Panc1 (cell line): ENCODE measurements around the gene HEATR5A. TPM values are rescaled to one million over a fixed set of nuclear protein-coding genes. Genes with fewer than 3 reads are reported as not detected.

Experiments
- ATAC-seq: fragments of 200-7000 bp; cut with Tn5 transposase; 2 replicates; pipeline ENCODE4 v1.9.1; 2020; ENCODE audit warnings: mild to moderate bottlenecking, moderate library complexity
- BruUV-seq: library from RNA; stranded (reverse); fragments of 400-500 nt; replicated peaks from 2 replicates; lab custom pipeline; 2021; lab: Mats Ljungman, UMichigan
- CTCF ChIA-PET: fragments of 300-600 bp; sonication (Branson Sonifier 250); formaldehyde crosslinking; loops from one replicate; lab custom pipeline; 2022; ENCODE audit warnings: antibody characterized with exemption; lab: Charles Lee
- POLR2A ChIA-PET: fragments of 300-600 bp; sonication (Branson Sonifier 250); formaldehyde crosslinking; loops from one replicate; lab custom pipeline; 2022; ENCODE audit warnings: antibody characterized with exemption; lab: Charles Lee
- DNase-seq: peaks from one replicate; pipeline ENCODE4 v3.0.0-alpha.2; 2010; ENCODE audit warnings: low read depth, low spot score
- H3K27ac ChIP-seq: 2 replicates; pipeline ENCODE4 v1.5.1; 2011; ENCODE audit warnings: mild to moderate bottlenecking, low read length, inconsistent platforms
- H3K27me3 ChIP-seq: fragments of 200-500 bp; sonication (Bioruptor generic); 2 replicates; pipeline ENCODE4 v1.6.0; 2014; ENCODE audit warnings: low read length, inconsistent platforms; ENCODE audit not compliant: control insufficient read depth, insufficient read depth
- H3K36me3 ChIP-seq: fragments of 200-500 bp; sonication (Bioruptor generic); 2 replicates; pipeline ENCODE4 v1.5.1; 2014; ENCODE audit warnings: inconsistent platforms, mild to moderate bottlenecking, low read length, moderate library complexity; ENCODE audit not compliant: control insufficient read depth, insufficient read depth
- H3K4me1 ChIP-seq: 2 replicates; pipeline ENCODE4 v1.5.1; 2011; ENCODE audit warnings: inconsistent platforms, mild to moderate bottlenecking, low read length, moderate library complexity; ENCODE audit not compliant: control insufficient read depth, insufficient read depth
- H3K4me3 ChIP-seq, 2 experiments: 2 replicates each; pipeline ENCODE4 v1.5.1; 2011 to 2012; ENCODE audit warnings: low read depth in 2 of 2, low read length in 2 of 2, mild to moderate bottlenecking in 2 of 2, inconsistent platforms in 1 of 2, moderate library complexity in 1 of 2
- H3K9me3 ChIP-seq: fragments of 200-500 bp; sonication (Bioruptor generic); 2 replicates; pipeline ENCODE4 v1.5.1; 2014; ENCODE audit warnings: low read depth, mild to moderate bottlenecking, inconsistent platforms, low read length, moderate library complexity; ENCODE audit not compliant: control insufficient read depth, insufficient read depth
- CTCF ChIP-seq: fragments of 450-650 bp; IDR thresholded peaks from 2 replicates; pipeline ENCODE4 v1.5.1; 2017; ENCODE audit warnings: mild to moderate bottlenecking
- POLR2AphosphoS5 ChIP-seq: IDR thresholded peaks from 2 replicates; pipeline ENCODE4 v1.6.1; 2012; ENCODE audit warnings: mild to moderate bottlenecking, low read depth, low read length, moderate library complexity
- REST ChIP-seq, 2 experiments: IDR thresholded peaks; 2 replicates each; pipeline ENCODE4 v1.6.1; 2011 to 2012; ENCODE audit warnings: low read depth in 2 of 2, control low read depth in 1 of 2, low read length in 1 of 2, mild to moderate bottlenecking in 1 of 2, moderate library complexity in 1 of 2; ENCODE audit not compliant: insufficient read depth in 1 of 2
- SIN3A ChIP-seq: IDR thresholded peaks from 2 replicates; pipeline ENCODE4 v1.6.1; 2012; ENCODE audit warnings: low read depth, mild to moderate bottlenecking, low read length, moderate library complexity, borderline replicate concordance; ENCODE audit not compliant: insufficient read depth
- TCF7L2 ChIP-seq: IDR thresholded peaks from 2 replicates; pipeline ENCODE4 v1.6.1; 2011; ENCODE audit warnings: mild to moderate bottlenecking, low read depth, low read length, inconsistent platforms
- in situ Hi-C: cut with HindIII; loops from 2 replicates; pipeline ENCODE4 v1.10.0; 2016; ENCODE audit warnings: low sequenced_read_pairs, low pct_unique_long_range_greater_than_20kb
- intact Hi-C: fragments of 100-400 bp; cut with micrococcal nuclease; formaldehyde crosslinking; loops from one replicate; pipeline ENCODE4 v1.10.0; 2022; ENCODE audit not compliant: unreplicated experiment
- total RNA-seq: library from RNA; stranded (reverse); gene quantifications from one replicate; pipeline ENCODE4 v1.2.1, GENCODE V29; 2021; ENCODE audit not compliant: unreplicated experiment

The HEATR5A gene
- total RNA-seq, 1 experiment from 2014 or later, result 22.0 TPM

GRCh38 chr14:31400031-31400638, 20.2 kb downstream of the HEATR5A start:
- TF ChIP-seq TCF7L2 (no peak), POLR2AphosphoS5 (no peak), REST (IDR thresholded peaks at IDR 0.05; ENCODE audit: insufficient read depth in 1 of 2, low read depth in 2 of 2, low read length in 1 of 2) (no peak), CTCF (no peak), SIN3A (no peak)
- H3K27ac ChIP-seq, result no peak overlapping the region
- H3K36me3 ChIP-seq, result peaks cover 3% of the 10 kb centered on the region
- H3K4me1 ChIP-seq, result no peaks in the 10 kb centered on the region
- CTCF ChIA-PET, result no interaction called here
- no peaks in the 10 kb centered on the region for H3K27me3 ChIP-seq
- no peak overlapping the region for H3K4me3 ChIP-seq
- POLR2A ChIA-PET, result interaction anchor here (0.6 kb wide), 1 partner anchor 37 kb away, joined by 4 read pairs; no protein-coding TSS in a partner anchor
- no TSS peak for BruUV-seq
- no peak for ATAC-seq
- H3K9me3 ChIP-seq, result no peaks in the 10 kb centered on the region
- intact Hi-C loops (no loop called here), in situ Hi-C loops (no loop called here)
- DNase-seq, result no peak

GRCh38 chr14:31395572-31396205, 24.7 kb downstream of the HEATR5A start:
- DNase-seq (no peak), ATAC-seq (no peak)
- in situ Hi-C loops, result no loop called here
- ChIA-PET CTCF (no interaction called here), POLR2A (interaction anchor here (0.7 kb wide), 1 partner anchor 393 kb away, joined by 4 read pairs; no protein-coding TSS in a partner anchor)
- no peaks in the 10 kb centered on the region for H3K9me3 ChIP-seq
- H3K4me1 ChIP-seq, result no peaks in the 10 kb centered on the region
- BruUV-seq, result no TSS peak
- H3K4me3 ChIP-seq, result no peak overlapping the region
- peaks cover 3% of the 10 kb centered on the region for H3K36me3 ChIP-seq
- intact Hi-C loops, result no loop called here
- no peaks in the 10 kb centered on the region for H3K27me3 ChIP-seq
- TF ChIP-seq CTCF (no peak), SIN3A (no peak), POLR2AphosphoS5 (no peak), REST (IDR thresholded peaks at IDR 0.05; ENCODE audit: insufficient read depth in 1 of 2, low read depth in 2 of 2, low read length in 1 of 2) (no peak), TCF7L2 (no peak)
- no peak overlapping the region for H3K27ac ChIP-seq
